Forelimb muscle (tissue), 1 donor: ENCODE measurements around the gene TRIP4. TPM values are rescaled to one million over a fixed set of nuclear protein-coding genes. Genes with fewer than 3 reads are reported as not detected.
"Not testable (repeated sequence)": the region's sequence is repeated elsewhere in the genome, so short reads cannot be mapped to it uniquely, and the experiment has no call there.

Experiments used
- DNase-seq: peaks from one replicate; pipeline ENCODE4 v3.0.0-alpha.2; 2013; ENCODE audit warnings: low read depth
- polyA plus RNA-seq: library from polyadenylated mRNA; unstranded; fragments of 120-200 nt; gene quantifications from one replicate; pipeline ENCODE4 v1.2.1, GENCODE V29; 2013; ENCODE audit not compliant: insufficient read length

The TRIP4 gene
- polyA plus RNA-seq = 24.3 TPM

- DNase-seq = peak; percentile 78
These were observed at the start of gene TRIP4 for GRCh38 chr15:64387562-64388168. Gene TRIP4 (plus strand): TSS chr15:64387836. CDS start chr15:64387864, 28 bp downstream.

- DNase-seq = no peak
These were observed 47.3 kb upstream of the TRIP4 start for GRCh38 chr15:64340355-64340754.

GRCh38 chr15:64341961-64342360 is 45.7 kb upstream of the TRIP4 start:
- DNase-seq = no peak

GRCh38 chr15:64343222-64343621 is 44.4 kb upstream of the TRIP4 start:
- DNase-seq = no peak

GRCh38 chr15:64343841-64344240 is 43.8 kb upstream of the TRIP4 start:
- DNase-seq = no peak

- DNase-seq = no peak
These were observed 42.9 kb upstream of the TRIP4 start for GRCh38 chr15:64344651-64345294.

- not testable (repeated sequence) for DNase-seq
These were observed 41.4 kb upstream of the TRIP4 start for GRCh38 chr15:64346242-64346641.

- no peak for DNase-seq
These were observed 39.2 kb upstream of the TRIP4 start for GRCh38 chr15:64348455-64348854.

GRCh38 chr15:64349375-64349774 is 38.3 kb upstream of the TRIP4 start:
- DNase-seq = no peak

GRCh38 chr15:64351265-64351664 is 36.4 kb upstream of the TRIP4 start:
- no peak for DNase-seq

GRCh38 chr15:64354688-64355344 is 32.8 kb upstream of the TRIP4 start:
- no peak for DNase-seq

GRCh38 chr15:64355348-64355943 is 32.2 kb upstream of the TRIP4 start:
- DNase-seq = no peak

- peak; percentile 95 for DNase-seq
These were observed 31.5 kb upstream of the TRIP4 start, which contains the start of gene CSNK1G1 for GRCh38 chr15:64355944-64356709. Gene CSNK1G1 (minus strand): TSS chr15:64356173. CDS start chr15:64300499, 55,674 bp downstream.

GRCh38 chr15:64356710-64357040 is 31.0 kb upstream of the TRIP4 start:
- no peak for DNase-seq

GRCh38 chr15:64361259-64361658 is 26.4 kb upstream of the TRIP4 start:
- DNase-seq = no peak

- no peak for DNase-seq
These were observed 18.5 kb upstream of the TRIP4 start for GRCh38 chr15:64369078-64369607.

GRCh38 chr15:64371383-64371782 is 16.3 kb upstream of the TRIP4 start:
- DNase-seq = not testable (repeated sequence)

GRCh38 chr15:64373360-64373759 is 14.3 kb upstream of the TRIP4 start:
- DNase-seq = no peak

GRCh38 chr15:64379216-64379960 is 8.2 kb upstream of the TRIP4 start:
- no peak for DNase-seq

- not testable (repeated sequence) for DNase-seq
These were observed 7.3 kb upstream of the TRIP4 start for GRCh38 chr15:64380130-64380870.
